ENCODE data around the gene NBEA.
"Not testable (repeated sequence)": the region's sequence is repeated elsewhere in the genome, so short reads cannot be mapped to it uniquely, and the experiment has no call there.

Gene NBEA

GRCh38 chr13:35092251-35092650 lies 150.2 kb downstream of the NBEA start:
- no peak for DNase-seq

- DNase-seq, result no peak
Measured at GRCh38 chr13:35092751-35093150, 150.7 kb downstream of the NBEA start.

GRCh38 chr13:35093356-35093755 lies 151.3 kb downstream of the NBEA start:
- no peak for DNase-seq

GRCh38 chr13:35106771-35107170 lies 164.7 kb downstream of the NBEA start:
- DNase-seq, result not testable (repeated sequence)

GRCh38 chr13:35107535-35107934 lies 165.5 kb downstream of the NBEA start:
- DNase-seq, result no peak

GRCh38 chr13:35113612-35114011 lies 171.5 kb downstream of the NBEA start:
- DNase-seq, result not testable (repeated sequence)

GRCh38 chr13:35127466-35127865 lies 185.4 kb downstream of the NBEA start:
- no peak for DNase-seq

GRCh38 chr13:35129500-35129899 lies 187.4 kb downstream of the NBEA start:
- no peak for DNase-seq

- DNase-seq, result no peak
Measured at GRCh38 chr13:35131471-35131870, 189.4 kb downstream of the NBEA start.

GRCh38 chr13:35136585-35136984 lies 194.5 kb downstream of the NBEA start:
- no peak for DNase-seq

GRCh38 chr13:35139591-35139990 lies 197.5 kb downstream of the NBEA start:
- peak in 1 of 2 experiments; percentile 12 for DNase-seq

- no peak for DNase-seq
Measured at GRCh38 chr13:35140321-35140720, 198.3 kb downstream of the NBEA start.

- DNase-seq, result no peak
Measured at GRCh38 chr13:35140831-35141230, 198.8 kb downstream of the NBEA start.

GRCh38 chr13:35143123-35143522 lies 201.1 kb downstream of the NBEA start:
- DNase-seq, result no peak

GRCh38 chr13:35144166-35144890 lies 202.3 kb downstream of the NBEA start:
- DNase-seq, result no peak

- no peak for DNase-seq
Measured at GRCh38 chr13:35146686-35147085, 204.6 kb downstream of the NBEA start.

GRCh38 chr13:35157143-35157755 lies 215.2 kb downstream of the NBEA start:
- peak in 1 of 2 experiments; percentile 49 for DNase-seq

GRCh38 chr13:35159041-35159440 lies 217.0 kb downstream of the NBEA start:
- no peak for DNase-seq

- no peak for DNase-seq
Measured at GRCh38 chr13:35160896-35161295, 218.8 kb downstream of the NBEA start.

GRCh38 chr13:35162420-35162819 lies 220.3 kb downstream of the NBEA start:
- peak in 1 of 2 experiments; percentile 9 for DNase-seq

GRCh38 chr13:35163674-35164073 lies 221.6 kb downstream of the NBEA start:
- no peak for DNase-seq

- peak in 1 of 2 experiments; percentile 73 for DNase-seq
Measured at GRCh38 chr13:35164324-35164932, 222.4 kb downstream of the NBEA start.

GRCh38 chr13:35165205-35165604 lies 223.1 kb downstream of the NBEA start:
- no peak for DNase-seq

GRCh38 chr13:35179494-35179893 lies 237.4 kb downstream of the NBEA start:
- DNase-seq, result no peak

Measured in SW 1271 (cell line).